Activated T-cell treated with anti-CD3 and anti-CD28 coated beads, Interleukin-2, amount 50 U/mL, for 24 hours (primary cell): Measurements from ENCODE around the gene ANGPT4.
"Not testable (repeated sequence)": the region's sequence is repeated elsewhere in the genome, so short reads cannot be mapped to it uniquely, and the experiment has no call there.

Experiments used
- DNase-seq: peaks from one replicate; pipeline ENCODE4 v3.0.0-alpha.2; 2020
- H3K27ac Mint-ChIP-seq: 2 replicates; pipeline ENCODE4 v1.8.0; 2020; ENCODE audit warnings: mild to moderate bottlenecking, mixed read lengths
- H3K27me3 Mint-ChIP-seq: 2 replicates; pipeline ENCODE4 v1.8.0; 2020; ENCODE audit warnings: mixed read lengths
- H3K36me3 Mint-ChIP-seq: 2 replicates; pipeline ENCODE4 v1.8.0; 2020; ENCODE audit warnings: low read depth, mixed read lengths
- H3K4me1 Mint-ChIP-seq: 2 replicates; pipeline ENCODE4 v1.8.0; 2020; ENCODE audit warnings: low read depth, mixed read lengths
- H3K4me3 Mint-ChIP-seq: 2 replicates; pipeline ENCODE4 v1.8.0; 2020; ENCODE audit warnings: mild to moderate bottlenecking, moderate library complexity, mixed read lengths
- H3K9me3 Mint-ChIP-seq: 2 replicates; pipeline ENCODE4 v1.8.0; 2020; ENCODE audit warnings: mixed read lengths

The ANGPT4 gene

DNA sequence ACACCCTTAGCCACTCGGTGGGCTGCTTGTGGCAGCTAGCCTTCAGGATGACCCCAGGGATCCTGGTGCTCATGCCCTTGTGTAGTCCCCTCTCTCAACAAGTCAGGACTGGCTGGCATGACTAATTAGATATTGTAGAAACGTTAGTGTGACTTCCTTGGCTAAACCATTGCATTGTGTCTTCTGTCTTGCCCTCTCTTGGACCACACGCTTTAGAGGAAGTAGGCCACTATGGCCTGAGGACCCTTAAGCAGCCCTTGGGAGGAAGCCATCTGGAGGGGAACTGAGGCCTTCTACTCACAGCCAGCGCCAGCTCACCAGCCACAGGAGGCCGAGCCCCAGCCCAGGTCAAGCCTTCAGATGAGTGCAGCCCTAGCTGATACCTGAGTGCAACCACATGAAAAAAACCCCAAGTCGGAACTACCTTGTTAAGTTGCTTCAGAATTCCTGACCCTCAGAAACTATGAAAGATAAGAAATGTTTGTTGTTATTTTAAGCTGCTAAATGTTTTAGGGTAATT, 10.1 kb downstream of the ANGPT4 start:
- H3K27ac Mint-ChIP-seq = no peak overlapping the region
- H3K4me1 Mint-ChIP-seq = no peaks in the 10 kb centered on the region
- no peak overlapping the region for H3K4me3 Mint-ChIP-seq

GRCh38 chr20:905396-905961, 10.7 kb downstream of the ANGPT4 start:
- Mint-ChIP-seq H3K27ac (no peak overlapping the region), H3K4me3 (no peak overlapping the region), H3K27me3 (no peaks in the 10 kb centered on the region)

More for the DNA sequence above, 10.1 kb downstream of the ANGPT4 start:
- DNase-seq = no peak
- no peaks in the 10 kb centered on the region for H3K36me3 Mint-ChIP-seq
- H3K27me3 Mint-ChIP-seq = no peaks in the 10 kb centered on the region
- H3K9me3 Mint-ChIP-seq = no peaks in the 10 kb centered on the region

DNA sequence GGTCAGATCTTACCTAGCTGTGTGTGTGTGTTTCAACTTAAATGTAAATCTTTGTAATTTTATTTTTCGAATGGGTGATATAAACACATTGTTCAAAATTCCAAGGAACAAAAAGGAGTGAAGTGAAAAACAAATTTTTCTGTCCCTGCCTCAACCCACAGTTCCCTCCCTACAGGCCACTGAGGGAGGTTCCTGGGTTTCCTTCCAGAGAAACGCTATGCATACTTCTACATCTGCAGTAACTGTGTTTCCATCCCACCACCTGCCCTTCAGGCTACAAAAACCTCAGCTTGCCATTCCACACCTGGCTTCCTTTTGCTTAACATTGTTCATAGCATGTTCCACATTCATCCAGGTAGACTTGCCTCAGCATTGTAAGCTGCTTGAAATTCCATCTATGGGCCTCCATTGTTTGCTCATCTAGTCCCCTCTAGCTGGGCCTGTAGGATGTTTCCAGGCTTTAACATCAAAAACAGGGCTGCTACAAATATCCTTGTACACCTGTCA, 12.0 kb downstream of the ANGPT4 start:
- H3K27ac Mint-ChIP-seq = no peak overlapping the region
- no peak overlapping the region for H3K4me3 Mint-ChIP-seq

More at GRCh38 chr20:905396-905961, 10.7 kb downstream of the ANGPT4 start:
- Mint-ChIP-seq H3K9me3 (no peaks in the 10 kb centered on the region), H3K4me1 (no peaks in the 10 kb centered on the region), H3K36me3 (no peaks in the 10 kb centered on the region)
- no peak for DNase-seq

DNA sequence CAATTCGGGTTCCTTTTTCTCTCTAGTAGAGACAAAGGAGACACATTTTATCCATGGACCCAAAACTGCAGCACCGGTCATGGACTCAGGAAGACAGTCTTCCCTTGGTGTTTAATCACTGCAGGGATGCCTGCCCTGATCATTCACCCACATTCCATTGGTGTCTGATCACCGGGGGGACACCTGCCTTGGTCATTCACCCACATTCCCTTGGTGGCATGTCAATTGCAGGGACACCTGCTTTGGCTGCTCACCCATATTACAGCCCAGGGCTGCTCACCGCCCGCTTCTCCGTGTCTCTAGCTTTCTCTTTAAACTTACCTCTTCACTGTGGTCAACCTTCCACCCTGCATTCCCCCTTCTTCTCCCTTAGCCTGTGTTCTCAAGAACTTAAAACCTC, 18.7 kb downstream of the ANGPT4 start:
- not testable (repeated sequence) for H3K27ac Mint-ChIP-seq, H3K4me1 Mint-ChIP-seq, H3K4me3 Mint-ChIP-seq, H3K27me3 Mint-ChIP-seq, H3K36me3 Mint-ChIP-seq, DNase-seq, H3K9me3 Mint-ChIP-seq

More for the DNA sequence above, 12.0 kb downstream of the ANGPT4 start:
- DNase-seq = no peak
- no peaks in the 10 kb centered on the region for H3K4me1 Mint-ChIP-seq
- H3K9me3 Mint-ChIP-seq = no peaks in the 10 kb centered on the region
- H3K27me3 Mint-ChIP-seq = no peaks in the 10 kb centered on the region
- no peaks in the 10 kb centered on the region for H3K36me3 Mint-ChIP-seq

GRCh38 chr20:896501-897025, 19.6 kb downstream of the ANGPT4 start:
- H3K9me3 Mint-ChIP-seq = no peaks in the 10 kb centered on the region
- DNase-seq = no peak
- no peaks in the 10 kb centered on the region for H3K4me1 Mint-ChIP-seq
- H3K36me3 Mint-ChIP-seq = no peaks in the 10 kb centered on the region
- no peak overlapping the region for H3K4me3 Mint-ChIP-seq
- peaks cover 5% of the 10 kb centered on the region for H3K27me3 Mint-ChIP-seq
- H3K27ac Mint-ChIP-seq = no peak overlapping the region

- H3K4me1 Mint-ChIP-seq, H3K9me3 Mint-ChIP-seq, DNase-seq, H3K4me3 Mint-ChIP-seq, H3K36me3 Mint-ChIP-seq, H3K27ac Mint-ChIP-seq, H3K27me3 Mint-ChIP-seq: not testable (repeated sequence)
Observed at GRCh38 chr20:892371-892770, 23.8 kb downstream of the ANGPT4 start.

DNA sequence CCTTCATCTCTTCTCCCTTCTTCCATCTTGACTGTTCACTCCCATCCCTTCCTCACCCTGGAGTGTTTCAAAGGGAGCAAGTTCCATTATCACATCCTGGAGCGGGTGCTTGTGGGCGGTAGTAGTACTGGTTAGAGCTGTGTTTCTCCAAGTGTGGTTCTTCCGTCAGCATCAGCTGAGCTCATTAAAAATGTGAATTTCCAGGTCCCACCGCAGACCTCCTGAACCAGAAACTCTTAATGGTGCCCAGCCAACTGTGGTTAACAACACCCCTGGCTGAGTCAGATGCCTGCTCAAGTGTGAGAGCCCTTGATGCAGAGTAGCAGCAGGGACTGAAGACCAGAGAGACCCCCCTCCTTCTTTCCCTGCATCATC, 24.4 kb downstream of the ANGPT4 start:
- no peaks in the 10 kb centered on the region for H3K4me1 Mint-ChIP-seq
- no peak overlapping the region for H3K27ac Mint-ChIP-seq
- no peaks in the 10 kb centered on the region for H3K9me3 Mint-ChIP-seq
- DNase-seq = no peak
- H3K4me3 Mint-ChIP-seq = no peak overlapping the region
- H3K36me3 Mint-ChIP-seq = no peaks in the 10 kb centered on the region
- peaks cover 5% of the 10 kb centered on the region for H3K27me3 Mint-ChIP-seq

DNA sequence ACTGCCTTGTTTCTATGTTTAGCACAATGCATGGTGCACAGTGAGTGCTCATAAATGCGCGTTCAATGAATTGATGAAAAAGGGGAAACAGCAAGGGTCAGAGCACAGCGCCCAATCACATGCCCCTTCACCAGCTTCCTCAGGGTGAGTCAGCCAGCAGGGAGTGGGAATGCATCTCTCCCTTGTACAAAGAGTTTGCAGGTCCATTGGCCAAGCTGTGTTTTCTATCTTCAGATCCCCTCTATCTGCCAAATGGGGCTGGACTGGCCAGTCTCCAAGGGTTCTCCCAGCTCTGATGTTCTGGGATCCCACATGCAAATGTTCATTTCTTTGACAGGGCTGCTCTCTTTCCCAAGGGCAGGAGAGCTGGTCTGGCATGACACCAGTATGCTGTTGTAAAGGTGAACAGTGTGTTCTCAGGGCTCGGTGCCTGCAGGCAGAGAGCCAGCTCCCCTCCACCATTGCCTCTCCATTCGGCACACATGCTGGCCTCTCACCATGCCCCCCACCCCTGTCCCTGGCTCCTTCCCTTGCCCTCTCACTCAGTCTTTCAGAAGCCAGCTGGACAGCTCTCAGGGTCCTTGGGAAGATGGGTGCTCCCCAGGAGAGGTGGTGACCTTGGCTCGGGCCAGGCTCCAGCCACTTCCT, 25.0 kb downstream of the ANGPT4 start:
- Mint-ChIP-seq H3K4me1 (no peaks in the 10 kb centered on the region), H3K36me3 (no peaks in the 10 kb centered on the region), H3K27ac (no peak overlapping the region), H3K9me3 (no peaks in the 10 kb centered on the region), H3K4me3 (no peak overlapping the region), H3K27me3 (peaks cover 5% of the 10 kb centered on the region)
- no peak for DNase-seq

- H3K27ac Mint-ChIP-seq = no peak overlapping the region
Observed at GRCh38 chr20:890666-891057, 25.5 kb downstream of the ANGPT4 start.

DNA sequence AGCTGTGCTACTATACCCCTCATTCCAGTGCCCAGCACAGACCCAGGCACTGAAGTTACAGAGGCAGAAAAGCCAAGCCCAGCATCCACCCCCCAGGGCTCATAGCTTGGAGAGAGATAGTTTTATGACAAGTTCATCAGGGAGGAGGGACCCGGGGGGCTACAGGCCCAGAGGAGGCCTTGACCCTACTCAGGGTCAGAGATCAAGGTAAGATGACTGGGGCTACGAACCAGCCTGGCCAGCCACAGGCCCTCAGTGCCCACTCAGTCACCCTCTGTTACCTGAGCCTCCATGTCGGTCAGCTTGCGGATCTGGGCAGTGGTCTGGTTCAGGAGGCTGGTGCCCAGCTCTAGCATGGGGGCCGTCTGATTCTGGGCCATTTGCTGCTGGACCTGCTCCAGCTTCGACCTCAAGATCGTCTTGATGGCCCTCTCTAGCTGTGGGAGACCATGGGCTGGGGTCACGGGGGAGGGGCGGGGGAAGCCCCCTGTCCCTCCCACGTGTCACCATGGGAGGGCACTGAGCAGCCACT, 26.1 kb downstream of the ANGPT4 start:
- Mint-ChIP-seq H3K4me3 (no peak overlapping the region), H3K27me3 (peaks cover 13% of the 10 kb centered on the region), H3K36me3 (no peaks in the 10 kb centered on the region), H3K27ac (no peak overlapping the region), H3K4me1 (peaks cover 2% of the 10 kb centered on the region), H3K9me3 (no peaks in the 10 kb centered on the region)
- DNase-seq = no peak

More at GRCh38 chr20:890666-891057, 25.5 kb downstream of the ANGPT4 start:
- Mint-ChIP-seq H3K27me3 (peaks cover 7% of the 10 kb centered on the region), H3K9me3 (no peaks in the 10 kb centered on the region), H3K4me3 (no peak overlapping the region), H3K36me3 (no peaks in the 10 kb centered on the region), H3K4me1 (no peaks in the 10 kb centered on the region)
- DNase-seq = no peak

DNA sequence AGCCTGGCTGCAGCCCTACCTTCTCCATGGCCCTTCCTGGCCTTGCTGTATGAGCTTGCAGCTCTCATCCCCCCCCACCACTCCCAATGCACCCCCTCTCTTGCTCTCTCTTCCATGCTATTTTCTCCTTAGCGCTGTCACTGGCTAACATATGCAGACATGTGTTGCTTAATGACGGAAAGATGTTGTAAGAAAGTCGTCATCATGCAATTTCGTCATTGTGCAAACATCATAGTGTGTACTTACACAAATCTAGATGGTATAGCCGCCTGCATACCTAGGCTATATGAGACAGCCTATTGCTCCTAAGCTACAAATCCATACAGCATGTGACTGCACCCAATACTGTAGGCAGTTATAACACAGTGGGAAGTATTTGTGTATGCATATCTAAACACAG, 27.0 kb downstream of the ANGPT4 start:
- Mint-ChIP-seq H3K9me3 (no peaks in the 10 kb centered on the region), H3K4me1 (peaks cover 2% of the 10 kb centered on the region), H3K4me3 (no peak overlapping the region), H3K27ac (no peak overlapping the region), H3K36me3 (no peaks in the 10 kb centered on the region), H3K27me3 (peaks cover 22% of the 10 kb centered on the region)
- no peak for DNase-seq

- H3K4me3 Mint-ChIP-seq = no peak overlapping the region
- DNase-seq = no peak
- peaks cover 20% of the 10 kb centered on the region for H3K27me3 Mint-ChIP-seq
- H3K36me3 Mint-ChIP-seq = no peaks in the 10 kb centered on the region
- H3K27ac Mint-ChIP-seq = no peak overlapping the region
- H3K4me1 Mint-ChIP-seq = peaks cover 2% of the 10 kb centered on the region
- no peaks in the 10 kb centered on the region for H3K9me3 Mint-ChIP-seq
Observed at GRCh38 chr20:888057-888456, 28.1 kb downstream of the ANGPT4 start.

DNA sequence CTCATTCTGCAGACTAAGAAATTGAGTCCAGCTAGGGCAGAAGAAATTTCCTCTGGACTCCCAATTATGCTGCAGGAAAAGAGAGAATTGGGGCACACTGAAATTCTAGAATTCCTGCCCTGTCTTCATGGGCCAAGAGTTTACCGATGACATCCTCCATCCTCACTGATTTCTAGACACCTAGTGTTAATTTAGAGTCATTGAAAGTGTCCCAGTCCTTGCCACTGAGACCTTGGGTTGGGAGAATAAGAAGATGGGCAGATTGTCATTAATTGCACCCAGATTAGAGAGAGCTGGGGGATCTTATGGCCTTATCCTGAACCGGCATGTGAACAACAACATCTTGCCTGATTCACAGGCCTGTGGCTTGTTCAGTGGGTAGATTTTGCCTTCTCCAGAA, 29.0 kb downstream of the ANGPT4 start:
- no peaks in the 10 kb centered on the region for H3K36me3 Mint-ChIP-seq
- no peak overlapping the region for H3K4me3 Mint-ChIP-seq
- H3K4me1 Mint-ChIP-seq = peaks cover 2% of the 10 kb centered on the region
- DNase-seq = no peak
- no peaks in the 10 kb centered on the region for H3K9me3 Mint-ChIP-seq
- H3K27me3 Mint-ChIP-seq = peaks cover 20% of the 10 kb centered on the region
- no peak overlapping the region for H3K27ac Mint-ChIP-seq

GRCh38 chr20:884983-885952, 30.9 kb downstream of the ANGPT4 start:
- Mint-ChIP-seq H3K9me3 (no peaks in the 10 kb centered on the region), H3K4me3 (no peak overlapping the region), H3K27me3 (peaks cover 20% of the 10 kb centered on the region)

More at GRCh38 chr20:884983-885952, 30.9 kb downstream of the ANGPT4 start:
- no peak overlapping the region for H3K27ac Mint-ChIP-seq
- DNase-seq = no peak
- peaks cover 13% of the 10 kb centered on the region for H3K4me1 Mint-ChIP-seq
- no peaks in the 10 kb centered on the region for H3K36me3 Mint-ChIP-seq
